ENCODE results near the gene GDF2. TPM values are rescaled to one million over a fixed set of nuclear protein-coding genes. Genes with fewer than 3 reads are reported as not detected.

Gene GDF2
- total and polyA plus RNA-seq, 2 of the 4 experiments (the other 2 are of a cell fraction): under 0.01 TPM; not detected in 1

DNA sequence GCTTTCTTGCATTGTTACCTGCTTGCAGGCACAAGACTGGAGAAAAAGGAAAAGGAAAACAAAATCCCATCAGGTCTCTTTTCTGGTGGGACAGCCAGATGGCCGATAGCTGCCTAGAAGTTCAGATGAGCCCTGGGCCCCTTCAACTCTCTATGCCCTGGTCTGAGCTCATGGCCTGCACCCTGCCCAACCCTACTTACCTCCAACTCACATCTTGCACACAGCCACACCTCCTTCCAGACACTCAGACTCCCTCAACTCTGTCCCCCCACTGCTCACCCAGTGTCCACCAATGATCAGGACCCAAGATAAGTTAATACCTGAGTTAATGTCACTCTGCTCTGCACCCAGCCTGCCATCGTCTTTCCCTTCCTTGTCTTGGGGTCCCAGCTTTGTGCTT is 36.8 kb downstream of the GDF2 start:
- BruUV-seq (replicated peaks): no TSS peak
- Histone ChIP-seq H3K56ac (ENCODE audit: extremely low read depth, insufficient read depth, low read length) (no peak overlapping the region), H4K8ac (ENCODE audit: low read depth in 2 of 2, low read length in 2 of 2) (no peak overlapping the region), H3K79me1 (ENCODE audit: low read depth in 1 of 2, low read length in 2 of 2) (no peaks in the 10 kb centered on the region), H3K4ac (ENCODE audit: low read depth, low read length) (no peak overlapping the region), H2BK120ac (ENCODE audit: low read depth, low read length) (no peak overlapping the region), H2AK5ac (ENCODE audit: low read depth, low read length) (no peak overlapping the region), H2BK5ac (ENCODE audit: low read depth, low read length, poor library complexity, severe bottlenecking) (no peak overlapping the region), H3K23ac (ENCODE audit: low read depth, low read length) (no peak overlapping the region), H3K36me3 (ENCODE audit: control insufficient read depth, insufficient read depth, low read length) (no peaks in the 10 kb centered on the region), H3K27me3 (ENCODE audit: control insufficient read depth, insufficient read depth, low read length) (peaks cover 19% of the 10 kb centered on the region), H3K9ac (ENCODE audit: low read depth, low read length) (no peak overlapping the region), H4K91ac (ENCODE audit: insufficient read depth, low read depth, low read length) (no peak overlapping the region), H3K18ac (ENCODE audit: low read depth, low read length) (no peak overlapping the region), H2BK15ac (ENCODE audit: low read depth, low read length) (no peak overlapping the region), H3K4me2 (ENCODE audit: low read depth, low read length) (no peak overlapping the region), H4K20me1 (ENCODE audit: insufficient read depth, low read length) (no peaks in the 10 kb centered on the region), H2BK20ac (ENCODE audit: low read depth, low read length) (no peak overlapping the region), H3K4me1 (ENCODE audit: control insufficient read depth, insufficient read depth, low read length) (no peaks in the 10 kb centered on the region), H3K4me3 (ENCODE audit: insufficient read depth, low read depth, low read length) (no peak overlapping the region), H3K14ac (replicated peaks; ENCODE audit: low read depth, low read length) (no peak overlapping the region), H3K9me1 (ENCODE audit: insufficient read depth, low read length) (no peaks in the 10 kb centered on the region), H2AFZ (replicated peaks; ENCODE audit: low read length, poor library complexity) (no peak overlapping the region), H3K27ac (ENCODE audit: insufficient read depth, low read length) (no peak overlapping the region), H2AK9ac (replicated peaks; ENCODE audit: low read depth, low read length, poor library complexity) (no peak overlapping the region), H4K5ac (ENCODE audit: low read depth, low read length) (no peak overlapping the region), H3K9me3 (ENCODE audit: control insufficient read depth, insufficient read depth, low read length) (no peaks in the 10 kb centered on the region)
- TF ChIP-seq SMC3 (IDR thresholded peaks at IDR 0.05; ENCODE audit: low read depth, low read length) (no peak), RAD21 (IDR thresholded peaks at IDR 0.05; ENCODE audit: low read length) (no peak), RFX5 (IDR thresholded peaks at IDR 0.05; ENCODE audit: low read depth, low read length) (no peak), FOS (IDR thresholded peaks at IDR 0.05; ENCODE audit: low read depth, low read length) (no peak), MAFK (IDR thresholded peaks at IDR 0.05; ENCODE audit: low read depth, low read length) (no peak), CHD1 (IDR thresholded peaks at IDR 0.05; ENCODE audit: low read depth, low read length) (no peak), MAZ (IDR thresholded peaks at IDR 0.05; ENCODE audit: borderline replicate concordance, low read depth, low read length) (no peak), MXI1 (IDR thresholded peaks at IDR 0.05; ENCODE audit: borderline replicate concordance, low read depth, low read length) (no peak), NFE2L2 (IDR thresholded peaks at IDR 0.05; ENCODE audit: low read depth, low read length) (no peak), BHLHE40 (IDR thresholded peaks at IDR 0.05; ENCODE audit: low read depth, low read length) (no peak)
- DNase-seq (no peak), ATAC-seq (ENCODE audit: low read depth) (no peak)
- WGBS, 2 experiments (ENCODE audit: extremely low coverage in 2 of 2, insufficient read length in 1 of 2): no CpG with 5 or more reads among the region's 2 CpGs
- intact Hi-C loops (cut with micrococcal nuclease) (no loop called here), in situ Hi-C loops (cut with MboI; ENCODE audit: low sequenced_read_pairs) (no loop called here), dilution Hi-C loops (cut with HindIII; ENCODE audit: low sequenced_read_pairs, unreplicated experiment) (no loop called here)
- POLR2A ChIA-PET (ENCODE audit: unreplicated experiment): interaction anchor here (0.6 kb wide), 1 partner anchor 43 kb away, joined by 3 read pairs; no protein-coding TSS in a partner anchor
- CTCF ChIA-PET: no interaction called here
